GM19397 (cell line): ENCODE data around the gene OSBPL5.

Experiments used
- ATAC-seq: cut with Tn5 transposase; IDR thresholded peaks from one replicate; pipeline ENCODE4 v1.9.1; 2021; ENCODE audit warnings: mild to moderate bottlenecking, moderate library complexity; ENCODE audit not compliant: unreplicated experiment

The OSBPL5 gene

DNA sequence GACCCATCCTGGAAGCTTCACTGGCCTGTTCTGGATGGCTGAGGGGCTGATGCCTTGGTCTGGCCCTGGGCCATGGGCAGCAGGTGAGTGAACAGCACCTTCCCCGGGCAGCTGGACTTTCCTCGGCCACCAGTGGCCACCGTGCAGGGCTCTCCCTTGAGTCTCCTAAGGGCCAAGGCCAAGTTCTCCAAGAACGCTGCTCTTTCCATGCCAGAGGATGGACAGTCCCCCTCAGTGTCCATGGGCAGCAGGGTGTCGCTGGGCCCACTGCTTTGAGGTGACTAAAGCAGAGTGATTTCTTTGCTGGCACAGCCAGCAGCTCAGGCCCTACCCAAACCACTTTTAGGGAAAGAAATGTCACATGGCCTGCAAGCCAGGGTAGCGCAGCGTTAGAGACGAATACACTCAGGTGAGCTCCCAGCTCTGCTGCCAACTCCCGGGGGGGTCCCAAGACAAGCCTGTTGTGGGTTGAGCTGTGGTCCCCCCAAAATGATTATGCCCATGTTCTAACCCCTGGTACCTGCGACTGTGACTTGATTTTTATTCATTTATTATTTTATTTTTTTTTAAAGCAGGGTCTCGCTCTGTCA, 104.6 kb downstream of the OSBPL5 start:
- no peak for ATAC-seq

DNA sequence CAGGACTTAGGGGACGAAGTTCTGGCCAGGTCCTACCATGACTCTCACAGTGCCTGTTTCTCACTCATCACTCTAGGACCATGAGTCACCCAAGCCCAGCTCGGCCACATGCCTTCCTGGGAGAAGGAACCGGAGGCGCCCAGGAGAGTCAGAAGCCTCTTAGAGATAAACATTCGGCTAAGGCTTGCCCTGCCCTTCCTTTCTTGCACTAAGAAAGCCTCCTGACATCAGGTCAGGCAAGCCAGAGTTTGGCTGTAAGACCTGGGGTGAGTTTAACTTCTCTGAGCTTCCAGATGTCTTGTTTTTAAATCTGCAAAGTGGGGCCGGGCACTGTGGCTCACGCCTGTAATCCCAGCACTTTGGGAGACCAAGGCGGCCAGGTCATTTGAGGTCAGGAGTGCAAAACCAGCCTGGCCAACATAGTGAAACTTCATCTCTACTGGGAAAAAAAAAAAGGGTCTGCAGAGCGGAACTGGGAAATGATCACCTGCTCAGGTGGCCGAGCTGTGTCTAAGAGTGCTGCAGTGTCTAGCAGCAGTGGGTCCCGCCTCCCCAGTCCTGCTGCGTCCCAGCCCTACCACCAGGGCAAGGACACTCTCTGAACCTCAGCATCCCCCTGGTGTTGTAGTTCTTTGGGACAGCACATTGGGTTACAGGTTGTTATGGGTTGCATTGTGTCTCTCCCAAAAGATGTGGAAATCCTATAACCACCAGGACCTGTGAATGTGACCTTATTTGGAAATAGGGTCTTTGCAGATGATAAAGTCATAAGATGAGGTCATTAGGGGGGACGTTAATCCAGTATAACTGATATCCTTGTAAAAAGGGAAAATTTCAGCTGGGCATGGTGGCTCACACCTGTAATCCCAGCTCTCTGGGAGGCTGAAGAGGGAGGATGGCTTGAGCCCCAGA, 106.1 kb downstream of the OSBPL5 start:
- no peak for ATAC-seq

DNA sequence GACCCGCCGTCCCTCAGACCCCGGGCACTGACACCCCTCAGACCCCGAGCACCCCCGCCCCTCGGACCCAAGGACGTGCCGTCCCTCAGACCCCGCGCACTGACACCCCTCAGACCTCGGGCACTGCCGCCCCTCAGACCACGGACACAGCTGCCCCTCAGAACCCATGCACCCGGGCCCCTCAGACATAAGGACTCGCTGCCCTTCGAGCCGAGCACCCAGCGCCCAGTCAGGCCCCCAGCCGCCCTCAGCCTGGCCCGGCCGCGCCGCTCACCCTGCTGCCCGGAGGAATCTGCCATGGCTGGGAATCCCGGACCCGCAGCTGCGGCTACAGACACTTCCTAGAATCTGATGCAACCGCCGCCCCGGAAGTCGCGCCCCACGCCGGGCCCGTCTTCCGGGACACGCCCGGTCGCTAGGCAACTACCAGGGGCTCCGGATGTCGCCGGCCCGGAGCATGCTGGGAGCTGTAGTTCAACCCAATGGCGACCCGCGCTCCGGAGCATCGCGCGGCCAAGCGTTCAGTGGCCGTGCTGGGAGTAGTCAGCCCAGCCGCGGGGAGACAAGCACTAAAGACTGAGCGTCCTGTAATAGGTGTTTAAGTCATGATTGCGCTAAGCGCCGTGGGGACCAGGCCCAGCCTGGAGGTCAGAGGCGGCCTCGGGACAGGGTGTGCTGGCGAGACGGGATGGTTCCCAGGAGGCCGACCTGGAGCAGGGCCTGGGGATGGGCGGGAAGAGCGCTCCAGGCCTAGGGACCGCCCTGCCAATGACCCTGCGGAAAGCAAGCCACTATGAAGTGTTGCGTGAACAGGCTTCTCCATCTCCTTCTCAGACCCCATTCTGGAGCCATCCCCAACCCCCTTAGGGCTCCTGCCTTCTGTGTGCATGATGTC, 107.8 kb downstream of the OSBPL5 start, which contains the start of gene CARS1:
CARS1 (minus strand) TSS at position 355 of the 895 bp plus-strand sequence; CDS start at position 299, 56 bp downstream.
- peak; percentile 96 for ATAC-seq

DNA sequence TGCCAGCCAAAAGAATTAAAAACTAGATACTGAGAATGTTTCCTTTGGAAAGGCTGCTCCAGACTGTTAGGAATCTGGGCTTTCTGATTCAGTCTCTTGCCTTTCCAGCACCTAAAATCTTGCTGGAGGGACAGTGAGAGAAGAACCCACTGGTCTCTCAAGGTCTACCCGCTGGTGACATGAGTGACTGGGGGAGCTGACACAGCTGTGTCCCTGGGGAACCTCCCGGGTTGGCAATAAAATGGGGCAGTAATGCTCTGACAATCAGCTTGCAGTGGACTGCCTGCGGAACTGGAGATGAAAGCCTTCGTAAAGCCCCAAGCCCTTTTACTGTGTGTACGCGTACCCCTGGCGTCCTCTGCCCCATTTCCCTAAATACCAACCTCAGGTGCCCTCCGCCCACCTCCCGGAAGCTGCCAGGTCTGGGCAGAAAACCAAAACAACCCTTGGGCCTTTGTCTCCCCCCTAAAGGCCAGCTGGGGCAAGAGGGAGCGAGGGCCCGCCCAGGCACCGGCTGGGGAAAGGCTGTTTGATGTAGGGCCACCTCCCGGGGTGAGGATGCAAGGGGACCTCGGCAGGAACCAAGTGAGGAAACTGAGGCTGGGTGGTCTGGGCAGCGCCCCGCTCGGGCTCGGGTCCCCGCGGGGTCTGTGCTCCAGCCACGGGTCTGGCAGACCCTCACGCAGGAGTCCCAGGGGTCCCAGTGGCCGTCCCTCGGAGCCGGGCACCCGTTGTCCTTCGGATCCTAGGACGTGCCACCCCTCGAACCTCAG, 108.6 kb downstream of the OSBPL5 start:
- peak; percentile 5 for ATAC-seq

DNA sequence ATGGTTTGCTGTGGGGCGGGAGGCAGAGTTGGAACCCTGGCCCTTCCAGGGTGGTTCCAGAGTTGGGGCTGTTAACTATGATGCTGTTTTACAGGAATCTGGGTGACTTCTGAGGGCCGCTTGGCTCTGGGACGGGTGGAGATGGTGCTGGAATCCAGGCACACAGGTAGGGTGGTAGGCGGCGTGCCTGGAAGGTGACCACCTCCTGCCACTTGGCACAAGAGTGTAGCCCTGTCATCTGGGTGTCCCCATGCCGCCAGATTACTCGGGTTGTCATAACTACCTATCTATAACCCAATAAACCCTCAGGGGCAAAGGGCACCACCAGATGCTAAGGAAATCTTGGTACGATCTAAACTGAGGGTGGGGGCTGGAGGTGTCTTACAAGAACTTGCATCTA, 109.2 kb downstream of the OSBPL5 start:
- no peak for ATAC-seq

DNA sequence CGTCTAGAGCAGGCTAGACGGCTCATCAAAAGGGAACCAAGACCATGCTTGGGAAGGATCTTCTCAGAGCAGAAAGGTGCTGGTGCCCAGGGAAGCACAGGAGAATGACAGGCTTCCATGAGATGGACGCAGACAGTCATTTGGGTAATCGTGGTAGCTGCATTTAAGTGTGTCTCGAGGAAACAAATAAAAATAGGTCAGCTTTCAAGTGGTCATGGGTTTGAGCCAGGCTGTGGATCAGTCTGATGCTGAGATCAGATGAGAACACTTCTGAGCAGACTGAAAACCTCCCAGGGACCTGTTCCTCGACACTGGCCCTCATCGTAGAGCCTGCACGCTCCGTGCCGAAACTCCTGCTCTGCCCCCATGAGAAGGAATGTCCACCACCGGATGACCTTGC, 112.5 kb downstream of the OSBPL5 start:
- ATAC-seq: no peak

DNA sequence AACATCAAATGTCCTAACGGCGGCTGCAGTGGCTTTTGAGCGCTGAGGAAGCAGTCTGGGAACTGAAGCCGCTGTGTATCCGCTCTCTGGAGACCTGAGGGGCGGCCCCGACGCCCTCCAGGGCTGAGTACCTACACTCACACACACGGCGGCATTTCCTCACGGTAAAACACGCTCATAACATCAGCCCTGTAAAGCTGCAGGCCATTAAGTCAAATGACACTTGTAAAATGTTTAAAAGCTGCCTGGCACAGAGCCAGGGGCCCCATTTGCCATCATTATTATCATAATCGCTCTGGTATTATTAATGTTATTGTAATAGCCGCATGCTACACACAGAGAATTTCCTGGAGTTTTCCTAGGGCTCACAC, 113.0 kb downstream of the OSBPL5 start:
- no peak for ATAC-seq

DNA sequence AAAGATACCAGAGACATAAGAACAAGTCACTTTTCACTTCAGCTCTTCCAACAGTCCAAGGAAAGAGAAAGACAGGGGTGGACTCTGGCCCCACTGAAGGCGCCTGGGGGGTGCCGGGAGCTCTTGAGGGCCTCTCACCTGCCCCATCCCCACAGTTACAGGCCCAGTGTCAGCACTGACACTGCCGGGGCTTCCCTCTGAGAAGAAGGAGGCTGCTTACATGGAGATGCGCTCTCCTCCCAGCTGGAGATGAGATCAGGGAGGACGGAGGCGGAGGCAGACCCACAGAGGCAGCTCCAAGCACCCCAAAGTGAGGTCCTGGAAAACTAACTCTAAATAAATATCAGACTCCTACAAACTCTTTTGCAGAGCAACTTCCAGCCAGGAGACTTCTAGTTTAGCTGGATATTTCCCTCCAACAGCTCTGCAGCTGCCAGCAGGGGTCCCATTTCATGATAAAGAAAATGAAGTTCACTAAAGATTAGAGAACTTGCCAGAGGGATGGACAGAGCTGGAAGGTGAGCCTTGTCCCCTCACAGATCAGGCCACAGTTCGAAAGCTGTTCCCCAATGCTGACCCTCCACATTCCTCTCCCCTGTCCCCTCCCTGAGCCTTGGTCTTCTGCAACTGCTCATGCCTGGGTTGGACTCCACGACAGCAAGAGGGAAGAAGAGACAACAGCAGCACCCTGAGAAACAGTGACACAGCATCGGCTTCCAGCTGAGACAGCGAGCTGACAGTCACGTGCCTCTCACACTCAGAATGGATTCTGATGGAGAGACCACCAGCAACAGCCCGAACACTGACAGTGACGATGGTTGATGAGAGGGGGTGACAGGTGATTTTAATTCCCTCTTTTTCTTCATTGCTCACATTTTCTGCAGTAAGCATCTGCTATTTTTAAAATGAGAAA, 113.7 kb downstream of the OSBPL5 start:
- no peak for ATAC-seq

DNA sequence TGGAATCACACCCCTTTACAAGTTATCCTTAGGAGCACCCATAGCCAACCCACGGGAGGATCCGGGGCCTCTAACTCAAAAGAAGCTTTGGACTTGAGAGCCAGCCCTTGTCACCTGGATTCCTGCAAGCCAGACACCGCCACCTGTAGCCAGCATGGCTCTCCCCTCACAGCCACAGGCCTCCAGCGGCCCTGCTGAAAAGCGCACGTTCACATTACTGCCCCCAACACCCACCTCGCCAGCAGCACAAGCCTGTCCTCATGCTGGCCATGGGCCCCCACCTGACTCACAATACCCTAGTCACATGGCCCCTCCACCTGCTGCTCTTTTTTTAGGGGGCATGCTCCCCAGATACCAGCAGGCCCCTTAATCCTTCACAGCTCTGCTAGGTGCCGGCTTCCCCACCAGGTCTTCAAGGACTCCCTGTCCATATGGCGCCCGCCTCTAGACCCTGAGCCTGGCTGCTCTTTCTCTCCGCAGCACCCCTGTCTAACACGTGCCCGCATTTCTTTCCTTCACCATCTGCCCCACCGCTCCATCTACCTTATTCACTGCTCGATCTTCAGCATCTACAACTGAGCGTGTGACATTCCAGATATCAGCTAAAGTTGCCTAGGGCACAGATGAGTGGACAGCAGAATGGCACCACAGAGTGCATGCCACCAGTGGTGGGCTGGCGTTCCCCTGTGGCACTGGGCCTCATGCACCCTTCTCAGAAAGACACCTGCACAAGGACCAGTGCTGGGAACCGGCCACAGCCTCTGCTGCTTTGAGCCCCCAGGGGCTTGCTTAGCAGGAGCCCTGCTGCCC, 114.5 kb downstream of the OSBPL5 start:
- no peak for ATAC-seq

DNA sequence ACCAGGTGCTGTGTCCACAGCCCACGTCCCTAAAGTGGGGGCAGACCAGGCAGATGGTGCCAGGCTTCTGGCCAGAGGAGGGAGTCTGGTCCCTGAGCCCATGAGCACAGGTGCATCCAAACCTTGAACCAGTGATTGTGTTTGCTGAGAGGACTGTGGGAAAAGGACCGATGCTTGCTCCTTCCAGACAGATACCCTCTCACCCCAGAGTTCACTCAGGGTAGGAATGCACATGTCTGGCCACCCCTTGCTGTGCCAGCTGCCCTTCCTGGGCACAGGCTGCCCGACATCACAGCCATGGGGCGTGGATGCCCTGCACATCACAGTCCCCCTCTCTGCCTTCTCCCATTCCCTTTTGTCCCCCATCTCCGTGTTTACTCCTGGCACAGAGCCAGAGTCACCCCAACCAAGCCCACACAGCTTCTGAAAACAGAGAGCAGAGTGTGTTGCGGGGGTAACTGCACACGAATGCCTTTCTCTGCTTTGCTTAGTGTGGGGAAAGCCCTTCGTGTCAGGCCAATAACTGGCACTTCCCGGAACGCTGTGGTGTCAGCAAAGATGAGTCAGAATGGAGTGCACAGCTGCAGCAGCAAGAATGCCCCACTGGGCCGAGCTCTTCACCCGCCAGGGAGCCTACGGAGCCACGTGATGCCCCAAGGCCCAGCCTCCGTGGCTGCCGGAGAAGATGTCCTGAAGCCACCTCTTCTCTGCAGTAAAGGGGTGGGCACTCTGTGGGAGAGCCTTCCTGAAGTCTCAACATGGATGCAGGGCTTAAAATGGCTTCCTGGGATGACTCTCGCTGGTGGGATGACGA, 115.5 kb downstream of the OSBPL5 start:
- ATAC-seq: peak; percentile 87

DNA sequence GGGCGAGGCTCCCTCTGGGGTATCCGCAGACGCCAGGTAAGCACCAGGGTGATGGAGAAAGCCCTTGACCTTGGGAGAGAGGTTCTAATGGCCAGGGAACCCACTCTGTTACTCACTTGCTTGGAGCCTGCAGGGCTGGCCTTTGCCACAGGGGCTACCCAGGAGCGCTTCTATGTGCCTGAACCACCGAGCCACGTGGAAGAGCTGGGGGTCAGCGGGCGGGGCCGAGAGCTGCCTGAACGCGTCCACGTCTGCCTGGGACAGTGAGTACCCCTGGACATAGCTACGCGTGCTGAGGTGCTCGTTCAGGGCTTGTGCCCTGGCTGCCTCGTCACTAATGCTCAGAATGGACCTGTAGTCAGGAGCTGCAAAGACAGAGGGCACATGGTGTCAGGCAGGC, 117.5 kb downstream of the OSBPL5 start:
- ATAC-seq: no peak

DNA sequence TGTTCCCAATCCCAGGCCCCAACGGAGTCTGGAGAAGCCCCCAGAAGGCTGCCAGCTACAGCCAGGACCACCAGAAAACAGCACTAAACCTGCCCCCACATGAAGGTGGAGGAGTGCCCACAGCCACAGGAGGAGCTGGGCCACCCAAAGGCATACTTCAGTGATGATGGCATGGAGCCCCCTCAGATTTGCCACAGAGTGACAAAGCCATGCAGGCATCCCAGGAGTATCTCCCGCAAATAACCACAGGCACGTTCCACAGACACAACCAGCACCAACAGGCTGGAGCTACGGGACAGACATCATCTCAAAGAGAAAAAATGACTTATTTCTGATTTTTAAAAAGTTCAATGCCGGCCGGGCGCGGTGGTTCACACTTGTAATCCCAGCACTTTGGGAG, 118.5 kb downstream of the OSBPL5 start:
- no peak for ATAC-seq

DNA sequence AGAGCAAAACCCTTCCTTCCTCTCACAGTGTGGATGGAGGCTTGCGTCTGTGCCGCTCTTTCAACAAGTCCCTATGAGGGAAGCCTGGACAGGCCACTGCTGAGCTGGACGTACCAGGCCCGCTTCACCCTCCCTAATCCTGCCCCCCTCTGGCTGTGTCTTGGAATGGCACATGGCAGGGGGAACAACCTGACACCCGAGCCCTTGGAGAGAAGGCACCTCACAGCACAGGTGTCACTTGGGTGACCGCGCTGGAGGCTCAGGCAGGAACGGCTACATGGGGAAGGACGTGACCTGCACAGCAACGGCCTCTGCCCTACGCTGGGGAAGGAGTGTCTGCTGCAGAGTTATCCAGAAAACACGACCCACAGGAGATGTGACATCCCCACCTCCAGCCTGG, 118.9 kb downstream of the OSBPL5 start:
- ATAC-seq: no peak

DNA sequence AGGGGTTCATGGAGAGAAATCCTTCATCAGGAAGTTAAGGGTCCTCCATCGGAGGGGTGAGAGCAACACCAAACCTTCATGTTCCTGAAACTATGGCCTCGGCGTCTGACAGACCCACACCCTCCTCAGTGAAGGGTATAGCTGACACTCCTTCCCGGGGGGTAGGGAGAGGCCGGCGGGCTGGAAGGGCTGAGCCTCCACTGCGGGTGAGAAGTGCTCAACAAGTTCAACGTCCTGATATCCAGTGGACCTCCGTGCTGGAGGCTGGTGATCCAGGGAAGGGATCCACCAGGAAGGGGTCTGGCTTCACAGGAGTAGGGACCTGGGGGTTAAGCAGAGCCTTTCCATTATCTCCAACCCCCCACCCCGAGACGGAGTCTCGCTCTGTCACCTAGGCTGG, 120.2 kb downstream of the OSBPL5 start:
- ATAC-seq: no peak

DNA sequence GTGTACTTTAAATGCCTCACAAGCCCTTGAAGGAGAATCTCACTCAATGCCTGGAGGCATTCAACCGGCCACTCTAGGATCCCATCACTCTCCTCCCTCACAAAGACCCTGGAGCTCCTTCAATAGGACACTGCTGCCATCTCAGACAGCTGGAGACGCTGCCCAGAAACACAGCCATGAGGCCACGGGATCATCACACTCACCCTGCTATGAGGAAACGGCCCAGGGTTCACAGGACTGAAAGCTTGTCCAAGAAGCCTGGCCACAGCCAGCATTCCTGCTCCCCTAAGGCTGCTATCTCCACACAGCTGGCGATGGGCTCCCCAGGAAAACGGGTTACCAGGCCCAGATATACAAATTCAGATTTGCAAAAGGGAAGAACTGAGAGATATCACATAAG, 121.1 kb downstream of the OSBPL5 start:
- no peak for ATAC-seq

DNA sequence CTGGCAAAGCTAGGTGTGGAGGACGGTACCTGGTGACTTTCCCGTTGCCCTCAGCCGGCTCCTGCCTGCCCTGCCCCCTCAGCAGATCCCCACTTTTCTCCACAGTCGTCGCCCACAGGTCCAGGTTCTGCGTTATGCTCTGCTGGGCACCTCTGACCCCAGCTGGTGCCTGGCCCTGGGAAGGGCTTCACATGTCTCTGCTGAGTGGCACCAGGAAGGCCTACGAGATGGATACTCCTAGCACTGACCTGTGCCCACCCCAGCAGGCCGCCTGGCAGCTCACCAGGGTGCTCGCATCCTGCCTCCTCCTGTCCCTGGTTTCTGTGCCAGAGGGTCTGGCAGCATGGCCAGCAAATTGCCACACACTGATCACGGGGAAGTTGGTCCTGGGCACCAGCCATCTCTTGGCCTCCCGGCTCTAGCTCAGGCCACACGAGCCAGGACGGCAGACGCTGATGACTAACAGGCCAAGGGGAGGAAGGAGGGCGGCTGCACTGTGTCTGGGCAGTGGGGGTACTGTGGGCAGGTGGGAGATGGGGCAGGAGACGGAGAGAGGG, 121.7 kb downstream of the OSBPL5 start:
- no peak for ATAC-seq

DNA sequence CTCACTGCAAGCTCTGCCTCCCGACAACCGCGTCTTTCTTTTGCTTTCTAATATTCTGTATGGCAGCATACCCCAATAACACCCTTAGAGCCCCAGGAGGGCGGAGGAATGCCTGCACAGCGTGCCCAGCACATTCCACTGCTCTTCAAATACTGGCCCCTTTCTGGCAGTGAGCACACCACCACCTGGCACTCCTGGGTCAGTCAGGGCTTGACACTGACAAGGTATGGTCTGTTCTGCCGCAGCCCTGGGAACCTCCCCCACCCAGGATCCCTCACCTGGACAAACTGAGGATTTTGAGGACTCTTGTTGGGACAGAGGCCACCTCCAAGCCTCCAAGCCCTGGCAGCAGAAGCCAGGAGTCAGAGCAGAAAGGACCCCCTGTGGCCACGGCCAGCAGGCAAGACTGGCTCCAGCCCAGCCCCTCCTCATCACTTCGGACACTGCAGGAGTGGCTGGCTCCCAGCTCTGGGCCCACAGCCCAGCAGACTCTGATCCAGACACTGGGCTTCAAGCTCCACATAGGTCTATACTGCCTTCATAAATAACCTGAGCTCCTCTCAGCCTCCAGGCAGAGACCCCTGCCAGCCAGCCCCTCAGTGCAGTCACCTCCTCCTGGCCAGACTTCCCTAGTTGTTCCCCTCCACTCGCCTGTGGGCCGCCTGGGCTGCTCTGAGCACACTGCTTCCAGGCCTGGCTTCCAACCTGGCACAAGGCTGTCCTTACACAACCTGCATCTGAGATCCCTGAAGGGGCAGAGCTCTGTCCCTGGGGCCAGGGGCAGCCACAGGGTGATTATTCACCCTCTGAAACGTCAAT, 122.4 kb downstream of the OSBPL5 start:
- no peak for ATAC-seq
